HuH-7 (cell line): ENCODE measurements around the gene NRROS.
"Not testable (repeated sequence)": the region's sequence is repeated elsewhere in the genome, so short reads cannot be mapped to it uniquely, and the experiment has no call there.

Experiments
- DNase-seq: peaks from one replicate; pipeline ENCODE4 v3.0.0; 2011; ENCODE audit warnings: low spot score

Gene NRROS

DNA sequence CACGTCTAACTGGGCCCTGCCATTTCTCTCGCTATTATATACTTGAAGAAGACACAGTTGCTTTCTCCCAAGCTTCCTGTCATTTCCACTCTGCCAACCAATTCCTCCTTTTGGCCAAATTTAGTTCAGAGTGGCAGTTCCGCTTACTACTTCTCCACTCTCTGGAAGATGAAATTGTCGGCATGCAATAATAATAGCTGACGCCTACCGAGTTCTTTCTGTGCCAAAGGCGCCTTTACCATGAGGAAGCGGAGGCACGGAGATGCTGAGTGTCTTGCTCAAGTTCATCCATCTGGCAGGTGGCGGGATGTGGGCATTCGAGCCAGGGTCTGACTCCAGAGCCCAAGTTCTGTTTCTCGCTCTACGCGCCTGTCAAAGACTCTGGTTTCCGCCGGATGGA is 14.6 kb upstream of the NRROS start:
- DNase-seq = no peak

DNA sequence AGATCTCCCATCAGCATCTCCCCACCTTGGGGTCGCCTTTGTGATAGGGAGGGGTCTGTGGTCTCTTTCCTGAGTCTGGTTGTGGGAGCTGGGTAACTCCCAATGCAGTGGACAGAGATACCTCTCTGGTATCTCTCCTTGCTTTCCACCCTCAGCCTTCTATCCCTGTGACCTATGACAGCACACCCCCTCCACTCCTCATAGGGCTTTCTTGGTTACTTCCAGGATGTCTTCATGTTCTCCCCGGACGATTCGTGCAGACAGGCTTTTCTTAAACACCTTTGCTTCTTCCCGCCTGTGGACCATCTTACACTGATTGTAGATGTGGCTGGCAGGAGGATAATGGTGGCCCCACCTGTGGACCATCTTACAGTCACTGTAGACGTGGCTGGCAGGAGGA is 14.2 kb upstream of the NRROS start:
- no peak for DNase-seq

DNA sequence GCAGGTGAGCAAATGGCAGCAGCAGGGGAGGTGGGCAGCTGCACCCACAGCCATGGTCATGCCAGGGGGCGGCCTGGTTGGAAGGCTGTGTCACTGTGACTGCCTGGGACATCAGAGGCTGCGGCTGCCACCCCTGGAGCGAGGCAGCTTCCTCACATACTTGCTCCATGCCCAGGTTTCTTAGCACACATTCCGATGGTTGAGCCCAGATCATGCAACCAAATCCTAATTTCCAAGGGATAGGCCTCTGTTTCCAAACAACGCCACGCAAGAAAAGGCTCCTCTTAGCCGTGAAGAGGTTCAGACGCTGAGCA is 11.6 kb upstream of the NRROS start:
- DNase-seq = no peak

DNA sequence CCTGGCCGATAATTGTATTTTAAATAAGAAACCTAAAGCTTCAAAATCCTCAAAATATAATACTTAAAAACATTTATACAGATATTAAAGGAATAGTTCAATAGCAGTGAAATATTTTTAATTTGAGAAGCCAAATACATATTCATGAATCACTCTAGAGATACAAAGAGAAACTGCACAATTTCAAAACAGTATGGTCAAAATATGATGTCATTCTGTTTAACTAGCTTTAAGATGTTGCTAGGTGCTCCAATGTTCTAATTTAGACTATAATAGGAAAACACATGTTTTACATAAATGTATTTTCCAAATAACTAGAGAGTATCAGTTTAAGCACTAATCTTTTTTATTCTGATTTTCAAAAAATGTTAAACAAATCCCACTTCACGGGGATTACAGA is 10.3 kb upstream of the NRROS start:
- no peak for DNase-seq

DNA sequence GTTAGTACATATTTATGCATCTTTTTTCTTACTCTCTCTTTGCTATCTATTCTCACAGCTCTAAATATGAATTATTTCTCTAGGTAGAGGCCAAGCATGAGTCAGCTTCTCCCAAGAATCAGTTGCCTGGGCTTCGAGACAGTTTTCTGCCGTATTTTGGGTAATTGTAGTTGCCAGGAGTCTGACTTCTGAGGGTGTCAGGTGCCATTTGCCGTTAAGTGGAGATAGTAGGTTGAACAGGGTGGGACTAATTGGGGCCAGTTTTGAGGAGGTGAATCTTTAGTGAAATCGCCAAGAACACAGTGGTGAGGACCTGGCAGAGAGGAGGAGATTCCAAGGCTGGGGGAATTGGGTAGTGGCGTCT is 7.8 kb upstream of the NRROS start:
- DNase-seq = no peak

DNA sequence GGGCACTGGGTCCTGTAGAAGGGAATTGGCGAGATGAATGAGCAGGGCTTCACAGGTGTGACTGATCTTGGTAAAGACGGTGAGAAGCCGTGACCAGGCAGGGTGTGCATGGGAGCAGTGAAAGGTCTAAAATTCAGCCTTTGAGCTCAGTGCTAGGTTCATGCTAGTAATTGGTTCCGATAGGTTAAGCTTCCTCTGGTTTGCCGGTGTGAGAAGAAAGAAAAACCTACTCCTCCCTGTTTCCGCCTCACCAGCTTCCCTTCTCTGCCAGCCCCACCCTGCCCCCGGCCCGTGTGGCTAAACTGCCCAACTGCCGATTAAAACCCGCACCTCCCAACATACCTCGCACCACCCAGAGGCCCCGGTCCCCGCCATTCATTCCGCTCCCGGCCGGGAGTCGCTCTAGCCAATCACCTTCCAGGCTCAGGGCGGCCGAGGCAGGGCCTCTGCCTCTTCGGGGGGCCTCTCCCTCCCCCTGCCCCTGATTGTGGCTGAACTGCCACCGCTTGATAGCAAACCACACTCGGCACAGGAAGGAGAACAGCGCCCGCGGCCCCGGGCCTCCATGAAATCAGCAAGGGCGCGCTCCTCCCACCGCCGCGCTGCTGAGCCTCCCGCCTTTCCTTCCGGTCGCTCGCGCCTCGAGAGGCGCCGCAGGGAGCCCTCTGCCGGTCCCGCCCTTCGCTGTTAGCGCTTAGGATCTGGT is 7.3 kb upstream of the NRROS start:
- DNase-seq = peak; percentile 85

DNA sequence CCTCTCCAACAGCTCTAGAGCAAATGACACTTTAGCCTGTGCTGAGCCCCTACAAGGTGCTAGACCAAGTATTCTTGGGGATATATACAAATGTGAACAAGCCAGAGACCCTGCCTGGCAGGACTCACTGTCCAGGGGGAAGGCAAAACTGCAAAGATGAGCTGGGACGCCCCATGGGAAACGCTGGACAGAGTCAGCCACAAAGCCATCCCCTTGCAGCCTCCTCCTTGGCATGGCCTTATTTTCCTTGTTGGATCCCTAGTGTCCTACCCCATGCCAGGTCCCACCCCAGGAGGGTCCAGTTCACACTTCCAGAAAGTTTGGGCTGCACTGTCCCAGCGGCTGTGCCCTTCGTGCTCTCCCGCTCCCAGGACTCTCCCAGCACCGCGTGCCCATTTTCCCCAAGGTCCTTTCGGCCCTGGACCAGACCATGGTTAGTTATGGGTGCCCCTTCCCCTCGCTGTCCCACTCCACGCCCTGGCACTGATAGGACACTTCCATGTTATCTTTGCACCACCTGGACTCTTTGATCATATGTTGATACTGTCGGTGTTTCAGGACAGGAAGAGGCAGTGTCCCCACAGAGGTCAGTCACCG is 5.8 kb upstream of the NRROS start:
- DNase-seq = no peak

DNA sequence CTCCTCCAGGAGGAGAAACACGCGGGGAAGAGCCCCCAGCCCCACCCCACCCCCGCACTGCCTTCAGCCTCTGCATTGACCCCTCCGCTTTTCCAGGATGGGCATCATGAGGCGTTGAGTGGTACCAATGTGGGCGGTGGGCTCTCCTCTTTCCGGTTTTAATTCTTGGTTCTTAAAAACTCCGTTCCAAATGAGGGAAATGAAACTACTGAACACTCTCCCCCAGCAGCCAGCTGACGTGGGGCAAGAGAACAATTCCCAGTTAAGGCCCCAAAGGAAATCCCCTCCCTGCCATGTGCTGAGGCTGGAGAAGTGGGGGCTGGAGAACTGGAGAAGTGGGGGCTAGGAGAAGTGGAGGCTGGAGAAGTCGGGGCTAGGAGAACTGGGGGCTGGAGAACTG is 5.3 kb upstream of the NRROS start:
- DNase-seq = no peak

DNA sequence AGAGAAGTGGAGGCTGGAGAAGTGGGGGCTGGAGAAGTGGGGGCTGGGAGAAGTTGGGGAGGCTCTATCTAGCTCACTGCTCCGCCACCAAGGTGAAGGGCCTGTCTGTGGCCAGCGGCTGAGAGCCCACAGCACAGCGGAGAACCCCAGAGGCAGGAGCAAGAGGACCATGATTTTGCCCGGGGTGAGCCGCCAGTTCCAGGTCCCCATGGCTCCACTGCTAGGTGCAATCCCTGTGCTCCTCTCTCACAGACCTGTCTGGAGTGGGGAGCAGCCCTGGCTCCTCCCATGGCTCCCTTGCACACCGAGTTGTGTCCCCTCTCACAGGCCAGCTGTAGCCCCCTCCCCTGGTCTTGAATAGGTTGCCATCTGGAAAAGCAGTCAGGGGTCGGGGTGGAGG is 4.7 kb upstream of the NRROS start:
- no peak for DNase-seq

DNA sequence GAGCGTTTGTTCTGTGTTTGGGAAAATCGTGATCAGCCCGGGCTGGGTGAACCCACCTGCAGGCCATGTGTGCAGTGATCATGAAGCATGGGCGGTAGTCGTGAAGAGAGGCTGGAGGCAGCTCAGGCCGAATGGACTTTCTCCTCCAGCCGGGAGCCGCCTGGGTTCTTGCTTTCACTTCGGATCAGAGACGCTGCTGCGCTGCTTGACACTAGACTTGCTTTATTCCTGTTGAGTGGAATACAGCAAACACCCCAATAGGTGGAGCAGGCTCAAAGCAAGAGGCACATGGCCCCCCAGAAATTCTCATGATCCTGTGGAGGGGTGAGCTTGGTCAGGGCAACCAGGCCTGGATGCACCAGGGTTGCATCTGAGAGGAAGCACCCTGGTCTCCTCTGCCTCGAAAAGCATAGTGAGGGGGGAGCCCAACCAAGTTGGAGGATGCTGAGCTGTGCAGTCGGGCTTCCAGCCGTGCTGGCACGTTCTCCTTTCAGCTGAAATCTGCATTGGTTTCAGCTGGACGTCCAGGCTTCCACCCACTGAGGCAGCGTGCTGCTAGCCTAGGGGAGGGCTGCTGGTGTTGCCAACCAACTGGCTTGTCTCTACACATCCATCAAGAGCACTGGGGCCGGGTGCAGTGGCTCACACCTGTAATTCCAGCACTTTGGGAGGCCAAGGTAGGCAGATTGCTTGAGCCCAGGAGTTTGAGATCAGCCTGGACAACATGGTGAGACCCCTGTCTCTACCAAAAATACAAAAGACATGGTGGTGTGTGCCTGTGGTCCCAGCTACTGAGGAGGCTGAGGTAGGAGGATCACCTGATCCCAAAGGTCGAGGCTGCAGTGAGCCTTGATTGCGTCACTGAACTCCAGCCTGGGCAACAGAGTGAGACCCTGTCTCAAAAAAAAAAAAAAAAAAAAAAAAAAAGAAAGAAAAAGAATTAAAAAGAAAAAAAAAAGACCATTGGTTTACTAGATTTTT is 2.8 kb upstream of the NRROS start:
- DNase-seq = no peak

DNA sequence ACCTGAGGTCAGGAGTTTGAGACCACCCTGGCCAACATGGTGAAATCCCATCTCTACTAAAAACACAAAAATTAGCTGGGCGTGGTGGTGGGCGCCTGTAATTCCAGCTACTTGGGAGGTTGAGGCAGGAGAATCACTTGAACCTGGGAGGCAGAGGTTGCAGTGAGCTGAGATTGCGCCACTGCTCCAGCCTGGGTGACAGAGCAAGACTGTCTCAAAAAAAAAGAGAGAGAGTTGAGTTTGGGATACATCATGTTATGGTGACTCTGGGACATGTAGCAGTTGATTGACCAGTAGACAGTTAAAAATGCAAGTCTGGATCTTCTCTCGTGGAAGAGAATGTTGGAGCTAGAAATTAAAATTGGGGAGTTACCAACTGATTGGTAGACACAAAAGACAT is 1.6 kb upstream of the NRROS start:
- DNase-seq = not testable (repeated sequence)

DNA sequence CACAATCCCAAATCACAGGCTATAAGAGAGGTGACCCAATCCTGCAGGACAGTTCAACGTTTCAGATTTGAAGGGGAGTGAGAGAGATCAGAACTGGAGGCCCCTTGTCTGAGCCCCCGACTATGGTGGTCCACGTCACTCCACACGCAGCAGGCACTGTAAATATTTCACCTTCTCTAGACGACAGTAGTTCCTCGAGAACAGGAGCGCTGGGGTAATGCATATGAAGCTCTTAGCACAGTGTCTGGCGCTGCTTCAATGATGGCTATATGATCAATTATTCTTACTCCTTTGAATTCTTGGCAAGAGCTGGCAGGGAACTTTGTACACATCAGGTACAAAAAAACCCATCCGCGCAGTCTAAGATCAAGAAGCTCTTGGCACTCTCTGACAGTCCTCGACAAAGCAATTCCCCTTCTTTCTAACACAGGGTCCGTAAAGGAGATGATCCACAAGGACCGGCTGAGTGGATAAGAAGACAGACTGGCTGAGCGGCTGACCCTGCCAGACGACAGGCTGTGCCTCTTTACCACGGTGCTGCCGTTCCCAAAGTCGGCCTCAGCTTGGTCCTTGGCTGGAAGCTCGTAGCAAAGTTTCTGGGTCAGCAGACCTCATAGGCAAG is 522 bp upstream of the NRROS start:
- DNase-seq = no peak

DNA sequence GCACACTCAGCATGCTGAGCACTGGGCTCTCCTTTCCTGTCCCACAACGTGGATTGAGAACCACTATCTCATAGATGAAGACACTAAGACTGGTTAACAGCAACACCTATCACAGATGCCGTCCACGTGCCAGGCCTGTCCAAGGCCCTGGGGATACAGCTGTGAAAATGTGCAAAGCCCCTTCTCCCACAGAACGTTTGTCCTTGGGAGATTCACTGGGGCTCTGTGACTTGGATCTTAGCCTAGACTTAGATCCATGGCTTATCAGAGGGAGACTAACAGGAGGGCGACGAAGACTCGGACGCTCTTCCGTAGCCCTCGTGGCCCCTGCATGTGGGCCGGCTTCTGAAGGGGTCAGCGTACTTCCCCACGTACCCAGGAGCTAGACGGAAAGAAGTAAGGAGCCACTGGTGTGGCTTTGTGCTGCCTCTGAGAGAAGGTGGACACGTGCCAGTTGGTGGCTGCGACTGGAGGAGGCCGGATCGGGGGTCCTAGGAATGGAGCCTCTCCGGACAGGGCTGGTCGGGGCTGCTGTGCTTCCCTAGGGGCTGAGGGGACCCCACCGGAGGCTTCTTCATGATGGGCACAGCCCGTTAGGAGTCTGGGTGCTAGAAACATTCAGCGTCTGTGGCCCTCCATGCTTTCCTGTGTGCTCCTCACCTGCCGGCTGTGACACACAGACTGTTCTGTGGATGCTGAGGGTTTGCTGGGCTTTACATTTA is 964 bp downstream of the NRROS start:
- no peak for DNase-seq

DNA sequence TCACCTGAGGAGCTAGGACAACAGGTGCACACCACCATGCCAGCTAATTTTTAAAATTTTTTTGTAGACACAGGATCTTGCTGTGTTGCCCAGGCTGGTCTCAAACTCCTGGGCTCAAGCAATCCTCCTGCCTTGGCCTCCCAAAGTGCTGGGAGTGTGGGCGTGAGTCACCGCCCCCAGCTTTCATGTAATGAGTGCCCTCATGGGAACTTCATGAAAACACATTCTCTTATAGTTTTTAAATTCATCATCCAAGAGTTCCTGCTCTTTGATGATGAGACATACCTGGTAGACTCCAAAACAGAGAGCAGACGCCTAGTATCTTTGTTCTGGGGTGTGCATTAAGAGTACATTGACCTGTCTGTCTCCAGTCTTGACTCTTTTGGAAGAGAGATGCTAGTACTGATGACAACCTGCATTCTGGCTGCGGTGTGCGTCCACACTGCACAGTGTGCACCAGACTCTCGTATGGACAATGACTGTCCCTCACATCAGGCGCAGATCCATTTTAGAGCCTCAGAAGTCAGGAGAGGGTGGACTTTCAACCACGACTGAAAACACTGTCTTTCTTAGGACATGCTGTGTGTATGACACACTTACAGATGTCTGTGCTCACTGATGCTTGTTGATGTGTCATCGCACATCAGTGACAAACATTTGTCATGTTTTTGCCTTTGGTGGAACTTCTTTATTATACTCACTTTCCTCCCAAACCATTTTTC is 2.0 kb downstream of the NRROS start:
- DNase-seq = no peak

DNA sequence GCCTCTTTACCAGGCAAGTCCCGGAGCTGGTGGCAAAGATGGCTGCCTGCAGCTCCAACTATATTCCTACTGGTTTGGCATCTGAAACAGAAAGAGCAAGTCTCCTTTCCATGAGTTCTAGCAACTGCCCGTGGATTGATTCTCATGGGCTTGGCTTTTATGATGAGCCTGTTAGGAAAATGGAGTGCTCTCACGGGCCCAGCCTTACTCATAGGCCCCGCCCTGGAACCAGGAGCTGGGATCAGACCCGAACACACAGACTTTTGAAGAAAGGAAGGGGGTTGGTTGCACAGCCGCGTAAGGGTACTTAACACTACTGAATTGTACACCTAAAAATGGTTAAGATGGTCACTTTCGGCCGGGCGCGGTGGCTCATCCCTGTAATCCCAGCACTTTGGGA is 2.9 kb downstream of the NRROS start:
- no peak for DNase-seq

DNA sequence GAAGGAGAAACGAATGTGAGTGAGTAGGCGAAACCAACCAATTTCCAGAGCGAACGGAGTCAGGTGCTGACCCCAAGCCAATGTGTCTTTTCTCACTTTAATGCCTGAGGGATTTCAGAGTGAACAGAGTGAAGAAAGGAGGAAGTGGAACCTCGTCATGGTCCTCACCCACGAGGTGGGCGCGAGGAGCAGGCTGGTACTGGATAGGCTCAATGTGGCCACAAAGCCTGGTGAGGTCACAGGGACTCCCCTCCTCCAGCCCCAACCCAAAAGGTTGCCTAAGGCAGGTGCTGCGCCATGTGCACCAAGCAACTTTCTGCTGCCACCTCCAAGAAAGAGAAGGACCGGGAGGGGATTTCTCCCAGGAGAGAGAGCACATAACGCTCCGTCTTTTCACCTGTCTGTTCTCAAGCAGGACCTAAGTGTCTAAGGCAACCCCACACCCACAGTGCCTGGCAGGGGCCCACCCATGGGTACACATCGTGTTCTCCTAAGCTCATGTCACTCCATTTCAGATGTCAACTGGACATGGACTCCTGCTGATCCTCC is 3.8 kb downstream of the NRROS start:
- DNase-seq = no peak

DNA sequence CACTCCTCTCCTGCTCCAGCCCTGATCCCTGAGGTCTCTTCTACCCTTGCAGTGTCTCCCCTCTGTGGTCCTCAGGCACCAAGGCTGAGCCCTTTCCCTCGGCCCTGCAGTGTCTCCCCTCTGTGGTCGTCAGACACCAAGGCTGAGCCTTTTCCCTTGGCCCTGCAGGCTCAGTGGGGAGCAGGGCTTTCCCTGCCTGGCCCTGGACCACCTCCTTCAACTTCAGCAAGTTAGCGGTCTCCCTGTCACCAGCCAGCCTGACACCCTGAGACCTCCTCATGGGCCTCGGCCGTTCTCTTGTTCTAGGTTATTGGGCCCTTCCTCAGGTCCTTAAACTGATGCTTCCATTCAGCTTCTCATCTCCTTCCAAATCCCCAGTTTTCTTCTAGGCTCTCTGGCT is 4.3 kb downstream of the NRROS start:
- no peak for DNase-seq

DNA sequence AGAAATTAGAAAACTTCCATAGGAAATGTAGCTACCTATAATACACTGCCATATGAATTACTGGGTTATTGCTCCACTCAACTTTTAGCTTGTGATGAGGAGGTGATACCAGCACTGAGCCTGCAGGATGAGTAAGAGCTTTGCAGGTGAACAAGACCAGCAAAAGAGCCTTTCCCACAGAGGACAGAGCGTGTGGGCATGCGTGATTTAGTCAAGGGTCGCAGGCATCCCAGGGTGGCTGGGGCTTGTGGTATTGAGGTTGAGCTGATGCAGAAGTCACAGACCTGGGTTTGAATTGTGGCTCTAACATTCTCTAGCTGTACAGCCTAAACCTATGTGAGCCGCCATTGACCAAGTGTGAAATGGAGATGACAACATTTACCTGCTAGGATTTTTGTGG is 5.6 kb downstream of the NRROS start:
- DNase-seq = no peak

DNA sequence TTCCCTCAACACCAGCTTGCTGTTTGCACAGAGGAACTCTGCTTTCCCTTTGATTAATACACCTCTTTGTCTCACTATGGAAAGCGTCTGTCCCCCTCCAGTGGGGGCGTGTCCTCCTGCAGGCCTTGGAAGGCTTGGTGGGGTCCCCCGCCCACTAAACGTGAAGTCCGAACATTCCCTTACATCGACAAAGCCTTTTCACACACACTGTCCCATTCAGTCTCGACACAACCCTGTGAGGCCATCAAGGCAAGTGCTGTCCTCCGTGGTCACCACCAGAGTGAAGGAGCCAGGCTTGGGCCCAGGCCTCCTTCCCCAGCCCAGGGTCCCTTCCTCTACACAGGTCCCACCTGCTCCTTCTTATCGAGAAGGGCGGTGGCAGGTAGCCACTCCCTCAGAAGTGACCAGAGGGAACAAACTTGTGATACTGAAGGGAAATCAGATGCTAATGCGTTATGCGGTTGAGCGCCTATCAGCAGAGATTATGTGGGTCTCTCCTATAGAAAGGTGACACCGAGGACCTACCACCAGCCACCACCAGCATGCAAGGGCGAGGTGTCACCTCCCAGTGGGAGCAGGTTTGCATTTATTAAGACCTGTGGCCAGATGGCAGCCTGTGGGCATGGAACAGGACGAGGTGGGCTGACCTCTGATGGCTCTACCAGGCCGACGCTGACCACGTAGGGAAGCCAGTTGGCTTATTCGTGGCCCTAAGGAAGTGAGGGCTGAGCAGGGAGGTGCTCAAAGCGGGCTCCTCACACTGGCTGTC is 6.6 kb downstream of the NRROS start:
- no peak for DNase-seq

DNA sequence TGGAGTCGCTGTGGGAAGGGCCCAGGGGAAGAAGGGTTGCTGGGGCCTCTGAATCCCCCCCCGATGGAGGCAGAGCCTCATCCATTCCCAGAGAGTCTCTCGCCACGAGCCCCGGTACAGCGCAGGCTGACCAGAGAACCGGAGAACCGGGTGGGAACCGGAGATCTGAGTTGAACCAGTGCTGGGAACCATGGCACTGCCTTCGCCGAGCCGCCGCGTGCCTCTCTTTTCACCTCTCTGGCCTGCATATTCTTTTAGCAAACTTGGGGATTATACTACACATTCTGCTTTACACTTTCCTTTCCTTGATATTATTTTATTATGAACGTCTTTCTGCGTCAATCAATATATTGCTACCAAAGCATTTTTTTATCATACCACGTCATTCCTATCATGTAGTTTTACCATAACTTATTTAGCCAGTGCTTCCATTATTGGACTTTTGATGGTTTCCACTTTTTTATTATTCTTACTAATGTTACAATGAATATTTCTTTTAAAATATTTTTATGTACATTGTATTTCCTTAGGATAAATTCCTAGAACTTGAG is 7.2 kb downstream of the NRROS start:
- DNase-seq = no peak
